GM12878 (cell line): ENCODE data around the gene AAMP. TPM values are rescaled to one million over a fixed set of nuclear protein-coding genes. Genes with fewer than 3 reads are reported as not detected.

Experiments
- ATAC-seq: fragments of 200-7000 bp; cut with Tn5 transposase; 3 replicates; pipeline ENCODE4 v1.9.1; 2020; ENCODE audit warnings: mild to moderate bottlenecking, moderate library complexity
- BruUV-seq: library from RNA; stranded (reverse); fragments of 400-500 nt; replicated peaks from 2 replicates; lab custom pipeline; 2021; lab: Mats Ljungman, UMichigan
- CTCF ChIA-PET: fragments of 300-600 bp; sonication (Branson Sonifier 250); formaldehyde crosslinking; extraction: SDS; loops from one replicate; lab custom pipeline; 2021; ENCODE audit warnings: inconsistent platforms; lab: Yijun Ruan, JAX
- POLR2A ChIA-PET: fragments of 350-600 bp; formaldehyde crosslinking; extraction: SDS; loops from one replicate; lab custom pipeline; 2021; ENCODE audit warnings: inconsistent platforms; lab: Charles Lee
- RAD21 ChIA-PET: fragments of 300-600 bp; sonication (Branson Sonifier 250); formaldehyde crosslinking; loops from one replicate; lab custom pipeline; 2023; ENCODE audit warnings: antibody characterized with exemption; ENCODE audit not compliant: unreplicated experiment; lab: Charles Lee
- SMC1A ChIA-PET: fragments of 300-600 bp; sonication (Branson Sonifier 250); formaldehyde crosslinking; loops from one replicate; lab custom pipeline; 2023; ENCODE audit not compliant: unreplicated experiment, uncharacterized antibody; lab: Charles Lee
- DNase-seq: peaks from one replicate; pipeline ENCODE4 v3.0.0-alpha.2; 2011; ENCODE audit warnings: low read depth, low spot score
- FAIRE-seq: peaks from 3 replicates; lab custom pipeline; 2011; peaks lifted over from hg19 to GRCh38; lab: Jason Lieb, UNC
- H2AFZ ChIP-seq: 2 replicates; pipeline ENCODE4 v1.6.0; 2011; ENCODE audit warnings: low read depth, low read length, control low read depth; ENCODE audit not compliant: control insufficient read depth
- H3K27ac ChIP-seq: 2 replicates; pipeline ENCODE4 v1.5.1; 2011; ENCODE audit warnings: control low read depth; ENCODE audit not compliant: control insufficient read depth, insufficient read depth
- H3K27me3 ChIP-seq, 2 experiments: replicated peaks in 1 of 2; 2 replicates each; pipeline versions ENCODE4 v1.6.0 to v1.6.1; 2011; ENCODE audit warnings: low read length in 1 of 2; ENCODE audit not compliant: control insufficient read depth in 2 of 2, insufficient read depth in 2 of 2
- H3K36me3 ChIP-seq, 2 experiments: 2 replicates each; pipeline ENCODE4 v1.5.1; 2011; ENCODE audit warnings: low read length in 1 of 2; ENCODE audit not compliant: control insufficient read depth in 2 of 2, insufficient read depth in 2 of 2
- H3K4me1 ChIP-seq: 2 replicates; pipeline ENCODE4 v1.6.1; 2011; ENCODE audit warnings: mild to moderate bottlenecking, low read length, moderate library complexity, mixed read lengths; ENCODE audit not compliant: control insufficient read depth, insufficient read depth
- H3K4me2 ChIP-seq: 2 replicates; pipeline ENCODE4 v1.6.0; 2011; ENCODE audit warnings: control low read depth; ENCODE audit not compliant: control insufficient read depth, insufficient read depth
- H3K4me3 ChIP-seq: fragments of 200-600 bp; sonication (generic); 2 replicates; pipeline ENCODE4 v1.5.1; 2016
- H3K79me2 ChIP-seq: 2 replicates; pipeline ENCODE4 v1.6.0; 2011; ENCODE audit warnings: low read length; ENCODE audit not compliant: control insufficient read depth, insufficient read depth
- H3K9ac ChIP-seq: 2 replicates; pipeline ENCODE4 v1.8.0; 2011; ENCODE audit warnings: low read length, control low read depth, mixed read lengths; ENCODE audit not compliant: control insufficient read depth, insufficient read depth
- H3K9me3 ChIP-seq: replicated peaks from 3 replicates; pipeline ENCODE4 v1.5.1; 2011; ENCODE audit warnings: mild to moderate bottlenecking, low read length; ENCODE audit not compliant: control insufficient read depth, insufficient read depth
- H4K20me1 ChIP-seq: 2 replicates; pipeline ENCODE4 v1.6.0; 2011; ENCODE audit not compliant: control insufficient read depth, insufficient read depth
- CBX3 ChIP-seq: fragments of 200-600 bp; sonication (generic); IDR thresholded peaks from 2 replicates; pipeline ENCODE4 v1.6.1; 2016; ENCODE audit warnings: low read depth, borderline replicate concordance
- NFXL1 ChIP-seq: fragments of 450-650 bp; IDR thresholded peaks from 2 replicates; pipeline ENCODE4 v1.6.1; 2017; ENCODE audit warnings: antibody characterized with exemption, mild to moderate bottlenecking, borderline replicate concordance
- RELA ChIP-seq: fragments of 450-650 bp; IDR thresholded peaks from 2 replicates; pipeline ENCODE4 v1.8.0; 2014; ENCODE audit warnings: borderline replicate concordance; ENCODE audit not compliant: partially characterized antibody
- RFX5 ChIP-seq: IDR thresholded peaks from 2 replicates; pipeline ENCODE4 v1.6.1; 2011; ENCODE audit warnings: low read depth, low read length, improper control_type of control experiment
- SREBF1 ChIP-seq: IDR thresholded peaks from 2 replicates; pipeline ENCODE4 v1.6.1; 2012; ENCODE audit warnings: mild to moderate bottlenecking, low read length
- ZZZ3 ChIP-seq: IDR thresholded peaks from 2 replicates; pipeline ENCODE4 v1.6.1; 2011; ENCODE audit warnings: low read depth; ENCODE audit not compliant: control insufficient read depth, insufficient read length
- WGBS: methylation state at CpG from one replicate; pipeline ENCODE4 v1.1.6; 2016; ENCODE audit warnings: low lambda C conversion rate; ENCODE audit not compliant: insufficient replicate concordance, insufficient coverage; ENCODE audit errors: missing lambda C conversion rate; 5-methylcytosine and 5-hydroxymethylcytosine counted together
- in situ Hi-C: fragments of 300-500 bp; cut with MboI; formaldehyde crosslinking; loops from 9 replicates; pipeline ENCODE4 v1.14.3; 2018; ENCODE audit warnings: mixed read lengths
- intact Hi-C: fragments of 100-400 bp; cut with micrococcal nuclease; formaldehyde crosslinking; loops from one replicate; pipeline ENCODE4 v1.14.2; 2022; ENCODE audit not compliant: unreplicated experiment
- polyA plus RNA-seq, 11 experiments: library from polyadenylated mRNA; depleted of rRNA in 4 of 11; unstranded in 6 of 11; stranded (reverse) in 5 of 11; fragments of >200 nt; fragmentation: Nextera tagmentation in 4 of 11; fragmentation: Illumina TruSeq in 1 of 11; extraction: Ambion mirVana in 4 of 11; extraction: Trizol in 1 of 11; gene quantifications; 1 replicate in 1 of 11; 2 replicates in 10 of 11; pipeline versions ENCODE4 v1.2.1 to v1.2.3, GENCODE V29; 2011 to 2016; ENCODE audit warnings: inconsistent platforms in 2 of 11, missing spikeins in 2 of 11, low read depth in 1 of 11
- total RNA-seq, 4 experiments: library from RNA; depleted of rRNA in 3 of 4; stranded (reverse); fragments of >200 nt in 3 of 4; fragmentation: Illumina TruSeq in 1 of 4; extraction: Trizol in 1 of 4; gene quantifications; 2 replicates each; pipeline versions ENCODE4 v1.2.1 to v1.2.3, GENCODE V29; 2013 to 2021
- TF ChIP-seq, protein P1 (sequence below): IDR thresholded peaks from 2 replicates; pipeline ENCODE4 v1.6.1; 2012; ENCODE audit warnings: low read depth, low read length, improper control_type of control experiment
- TF ChIP-seq, protein P2 (sequence below): fragments of 450-650 bp; formaldehyde crosslinking; IDR thresholded peaks from 2 replicates; pipeline ENCODE4 v1.5.0; 2022; ENCODE audit warnings: mild to moderate bottlenecking, missing genetic modification characterization

AAMP gene
- total and polyA plus RNA-seq, 10 of the 15 experiments (the other 5 are each of a cell fraction or from before 2014, with no cell fraction given): 4.4 to 140 (median 81.9) TPM

DNA sequence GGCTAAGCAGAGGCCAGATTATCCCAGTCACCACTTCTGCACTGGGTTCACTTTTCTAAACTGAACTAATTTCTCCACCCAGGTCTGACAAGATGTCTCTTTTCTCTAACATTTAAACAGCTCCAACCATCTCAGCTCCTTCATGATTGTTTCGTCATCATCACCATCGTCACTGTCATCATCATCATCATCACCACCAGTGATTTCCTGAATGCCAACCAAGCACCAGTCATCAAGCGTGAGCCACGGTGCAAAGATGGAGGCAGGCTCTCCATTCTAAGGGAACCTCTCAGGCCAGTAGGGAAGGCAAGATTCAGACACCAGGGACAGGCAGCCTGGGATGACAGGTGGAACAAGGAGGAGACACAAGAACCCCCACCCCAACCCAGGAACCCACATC, 47.9 kb upstream of the AAMP start:
- ChIA-PET RAD21 (interaction anchor here (1.1 to 2.6 kb wide), 2 partner anchors 11 to 12 kb away, joined by 3 to 7 read pairs; no protein-coding TSS in a partner anchor), CTCF (interaction anchor here (1.3 to 2.0 kb wide), 2 partner anchors 16 to 38 kb away, joined by 3 to 9 read pairs; partner anchors contain the start of gene CATIP), SMC1A (no interaction called here), POLR2A (interaction anchor here (1.7 kb wide), 1 partner anchor 10 kb away, joined by 6 read pairs; no protein-coding TSS in a partner anchor)
- Histone ChIP-seq H3K4me2 (no peak overlapping the region), H3K9me3 (no peaks in the 10 kb centered on the region), H3K79me2 (no peaks in the 10 kb centered on the region), H3K4me3 (no peak overlapping the region), H3K4me1 (peaks cover 4% of the 10 kb centered on the region), H4K20me1 (no peaks in the 10 kb centered on the region), H3K27ac (no peak overlapping the region), H3K9ac (no peak overlapping the region), H2AFZ (no peak overlapping the region), H3K27me3 (no peaks in the 10 kb centered on the region), H3K36me3 (no peaks in the 10 kb centered on the region)
- FAIRE-seq (no peak), DNase-seq (no peak), ATAC-seq (no peak)
- TF ChIP-seq, protein P1, sequence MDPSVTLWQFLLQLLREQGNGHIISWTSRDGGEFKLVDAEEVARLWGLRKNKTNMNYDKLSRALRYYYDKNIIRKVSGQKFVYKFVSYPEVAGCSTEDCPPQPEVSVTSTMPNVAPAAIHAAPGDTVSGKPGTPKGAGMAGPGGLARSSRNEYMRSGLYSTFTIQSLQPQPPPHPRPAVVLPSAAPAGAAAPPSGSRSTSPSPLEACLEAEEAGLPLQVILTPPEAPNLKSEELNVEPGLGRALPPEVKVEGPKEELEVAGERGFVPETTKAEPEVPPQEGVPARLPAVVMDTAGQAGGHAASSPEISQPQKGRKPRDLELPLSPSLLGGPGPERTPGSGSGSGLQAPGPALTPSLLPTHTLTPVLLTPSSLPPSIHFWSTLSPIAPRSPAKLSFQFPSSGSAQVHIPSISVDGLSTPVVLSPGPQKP: no peak
- TF ChIP-seq ZZZ3 (no peak), SREBF1 (no peak), RELA (no peak), NFXL1 (no peak), RFX5 (no peak), CBX3 (no peak)
- TF ChIP-seq, protein P2, sequence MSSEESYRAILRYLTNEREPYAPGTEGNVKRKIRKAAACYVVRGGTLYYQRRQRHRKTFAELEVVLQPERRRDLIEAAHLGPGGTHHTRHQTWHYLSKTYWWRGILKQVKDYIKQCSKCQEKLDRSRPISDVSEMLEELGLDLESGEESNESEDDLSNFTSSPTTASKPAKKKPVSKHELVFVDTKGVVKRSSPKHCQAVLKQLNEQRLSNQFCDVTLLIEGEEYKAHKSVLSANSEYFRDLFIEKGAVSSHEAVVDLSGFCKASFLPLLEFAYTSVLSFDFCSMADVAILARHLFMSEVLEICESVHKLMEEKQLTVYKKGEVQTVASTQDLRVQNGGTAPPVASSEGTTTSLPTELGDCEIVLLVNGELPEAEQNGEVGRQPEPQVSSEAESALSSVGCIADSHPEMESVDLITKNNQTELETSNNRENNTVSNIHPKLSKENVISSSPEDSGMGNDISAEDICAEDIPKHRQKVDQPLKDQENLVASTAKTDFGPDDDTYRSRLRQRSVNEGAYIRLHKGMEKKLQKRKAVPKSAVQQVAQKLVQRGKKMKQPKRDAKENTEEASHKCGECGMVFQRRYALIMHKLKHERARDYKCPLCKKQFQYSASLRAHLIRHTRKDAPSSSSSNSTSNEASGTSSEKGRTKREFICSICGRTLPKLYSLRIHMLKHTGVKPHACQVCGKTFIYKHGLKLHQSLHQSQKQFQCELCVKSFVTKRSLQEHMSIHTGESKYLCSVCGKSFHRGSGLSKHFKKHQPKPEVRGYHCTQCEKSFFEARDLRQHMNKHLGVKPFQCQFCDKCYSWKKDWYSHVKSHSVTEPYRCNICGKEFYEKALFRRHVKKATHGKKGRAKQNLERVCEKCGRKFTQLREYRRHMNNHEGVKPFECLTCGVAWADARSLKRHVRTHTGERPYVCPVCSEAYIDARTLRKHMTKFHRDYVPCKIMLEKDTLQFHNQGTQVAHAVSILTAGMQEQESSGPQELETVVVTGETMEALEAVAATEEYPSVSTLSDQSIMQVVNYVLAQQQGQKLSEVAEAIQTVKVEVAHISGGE (CRISPR knock-in tag): no peak
- in situ Hi-C loops (no loop called here), intact Hi-C loops (no loop called here)
- 49% methylated on average over 4 of the region's 4 CpGs for WGBS
- no TSS peak for BruUV-seq
